GM19438 (cell line): ENCODE data around the gene CENATAC.
"Not testable (repeated sequence)": the region's sequence is repeated elsewhere in the genome, so short reads cannot be mapped to it uniquely, and the experiment has no call there.

Experiments
- ATAC-seq: cut with Tn5 transposase; IDR thresholded peaks from one replicate; pipeline ENCODE4 v1.9.1; 2021; ENCODE audit warnings: low read depth; ENCODE audit not compliant: unreplicated experiment

CENATAC gene

DNA sequence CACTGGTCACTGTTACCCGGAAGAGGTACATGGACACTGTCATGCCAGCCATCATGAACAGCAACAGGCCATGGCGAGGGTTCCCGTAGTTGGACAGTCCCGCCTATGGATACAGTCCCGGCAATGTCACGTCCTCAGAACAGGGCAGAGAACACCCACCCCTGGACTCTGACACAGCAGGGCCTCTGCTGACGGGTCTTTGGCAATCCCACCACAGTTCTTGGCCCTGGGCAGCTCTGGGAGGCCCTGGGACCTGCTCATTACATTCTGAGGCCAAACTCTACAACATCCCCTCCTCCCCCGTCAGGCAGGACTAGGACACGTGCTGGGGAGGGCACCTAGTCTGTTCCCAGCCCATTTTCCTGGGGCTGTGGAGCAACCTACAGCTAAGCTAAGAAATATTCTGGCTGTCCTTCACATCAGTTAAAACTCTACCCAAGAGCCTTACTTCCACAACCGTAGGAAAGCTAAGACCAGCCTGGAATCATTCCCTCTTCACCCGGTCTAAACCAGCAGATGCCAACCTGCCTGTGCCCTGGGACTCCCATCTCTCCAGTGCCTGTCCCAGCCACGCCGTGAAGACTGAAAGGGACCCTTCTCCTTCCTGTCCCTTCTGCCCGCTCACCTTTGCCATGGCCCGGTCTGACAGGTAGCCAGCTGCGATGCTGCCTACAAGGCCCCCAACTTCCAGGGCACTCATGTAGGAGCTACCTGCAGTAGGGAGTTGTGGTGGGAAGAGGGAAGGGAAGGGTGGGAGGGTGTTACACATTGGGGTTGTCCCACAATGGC is 28.2 kb downstream of the CENATAC start:
- no peak for ATAC-seq

DNA sequence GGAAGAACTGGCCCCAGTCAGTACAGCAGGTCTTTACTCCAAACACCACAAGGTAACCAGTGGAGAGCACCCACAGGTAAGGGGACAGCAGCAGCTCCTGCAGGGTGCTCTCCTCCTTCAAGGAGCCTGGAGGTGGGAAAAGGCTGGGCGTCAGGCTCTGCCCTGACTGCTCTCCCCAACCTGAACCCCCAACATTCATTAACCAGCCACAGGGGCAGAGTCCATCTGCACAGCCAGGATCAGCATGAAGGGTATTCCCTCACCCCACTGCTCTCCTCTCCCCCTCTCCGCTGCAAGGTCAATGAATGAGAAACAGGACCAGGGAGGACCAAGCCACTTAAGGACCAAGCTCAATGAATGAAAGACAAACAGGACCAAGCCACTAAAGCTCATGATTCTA is 29.0 kb downstream of the CENATAC start:
- ATAC-seq, result no peak

DNA sequence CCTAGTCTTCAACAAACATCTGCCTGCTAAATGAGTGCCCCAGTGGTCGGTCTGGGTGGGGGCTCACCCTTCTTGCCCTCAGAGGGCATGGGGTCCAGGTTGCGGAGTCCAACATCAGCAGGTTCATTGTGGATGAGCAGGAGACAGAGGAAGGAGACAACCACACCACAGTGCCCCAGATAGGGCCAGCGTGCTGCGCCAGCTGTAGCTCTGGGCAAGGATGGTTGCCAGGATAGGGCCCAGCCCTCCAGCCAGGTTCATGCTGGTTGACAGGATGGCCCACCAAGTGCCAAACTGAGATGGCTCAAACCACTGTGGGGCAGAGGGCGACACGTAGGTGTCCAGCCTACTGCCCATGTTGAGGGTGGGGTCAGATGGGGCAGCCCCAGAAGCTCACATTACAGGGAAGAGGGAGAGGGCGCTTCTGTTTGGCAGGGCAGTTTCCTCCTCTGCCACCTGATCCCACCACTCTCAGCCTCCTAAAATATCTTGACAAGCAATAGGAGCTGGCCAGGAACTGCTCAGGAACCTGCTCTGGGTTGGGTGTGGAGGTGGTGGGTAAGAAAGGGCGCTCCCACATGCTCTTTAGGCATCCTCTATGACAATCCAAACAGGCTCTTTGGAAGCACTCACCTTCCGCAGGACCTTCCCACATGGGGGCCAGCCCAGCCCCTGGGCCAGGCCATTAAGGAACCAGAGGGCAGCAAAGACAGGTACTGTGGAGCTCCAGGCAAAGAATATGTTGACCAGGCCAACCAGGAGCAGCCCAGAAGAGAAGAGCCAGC is 29.8 kb downstream of the CENATAC start:
- no peak for ATAC-seq

DNA sequence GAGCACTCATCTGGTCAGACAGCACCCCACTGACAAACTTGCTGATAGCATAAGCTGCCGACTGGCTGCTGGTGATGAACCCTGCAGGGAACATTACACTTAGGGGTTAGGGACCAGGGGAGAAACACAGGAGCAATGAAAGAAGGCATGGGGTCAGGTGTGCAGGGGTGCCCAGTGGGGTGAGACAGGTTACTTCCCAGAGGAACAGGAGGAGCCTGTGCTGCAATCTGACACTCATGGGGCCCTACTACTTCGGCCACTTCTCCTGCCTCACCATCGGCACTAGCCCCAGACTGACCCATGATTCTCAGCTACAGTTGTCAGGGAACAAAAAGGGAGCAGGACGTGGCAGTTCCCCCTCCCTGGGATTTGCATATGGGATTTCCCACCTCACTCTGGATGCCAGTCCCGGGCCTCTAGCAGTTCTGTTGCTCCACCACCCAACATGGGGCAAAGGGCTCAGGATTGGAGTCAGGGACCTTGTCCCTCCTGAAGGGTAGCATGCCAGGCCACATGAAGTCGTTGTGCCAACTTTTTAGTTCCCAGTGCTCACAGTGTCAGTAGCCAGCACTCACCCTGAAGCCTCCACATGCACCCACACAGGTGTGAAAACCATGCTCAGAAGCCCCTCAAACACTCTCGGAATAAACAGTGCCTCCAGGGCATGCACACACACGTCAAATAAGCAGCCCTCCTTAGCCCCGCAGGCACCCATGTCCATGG is 30.6 kb downstream of the CENATAC start:
- ATAC-seq, result no peak

DNA sequence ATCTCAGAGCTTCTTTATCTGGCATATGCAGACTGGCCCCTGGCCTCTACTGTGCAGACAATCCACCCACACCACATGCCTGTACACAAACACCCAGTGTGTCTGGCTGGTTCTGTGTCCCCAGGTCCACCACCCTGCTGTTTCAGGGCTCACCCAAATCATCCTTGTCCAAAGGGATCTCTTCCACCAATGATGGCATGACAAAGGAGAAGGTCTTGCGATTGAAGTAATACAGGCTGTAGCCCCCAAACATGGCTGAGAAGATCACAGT is 31.1 kb downstream of the CENATAC start:
- no peak for ATAC-seq

DNA sequence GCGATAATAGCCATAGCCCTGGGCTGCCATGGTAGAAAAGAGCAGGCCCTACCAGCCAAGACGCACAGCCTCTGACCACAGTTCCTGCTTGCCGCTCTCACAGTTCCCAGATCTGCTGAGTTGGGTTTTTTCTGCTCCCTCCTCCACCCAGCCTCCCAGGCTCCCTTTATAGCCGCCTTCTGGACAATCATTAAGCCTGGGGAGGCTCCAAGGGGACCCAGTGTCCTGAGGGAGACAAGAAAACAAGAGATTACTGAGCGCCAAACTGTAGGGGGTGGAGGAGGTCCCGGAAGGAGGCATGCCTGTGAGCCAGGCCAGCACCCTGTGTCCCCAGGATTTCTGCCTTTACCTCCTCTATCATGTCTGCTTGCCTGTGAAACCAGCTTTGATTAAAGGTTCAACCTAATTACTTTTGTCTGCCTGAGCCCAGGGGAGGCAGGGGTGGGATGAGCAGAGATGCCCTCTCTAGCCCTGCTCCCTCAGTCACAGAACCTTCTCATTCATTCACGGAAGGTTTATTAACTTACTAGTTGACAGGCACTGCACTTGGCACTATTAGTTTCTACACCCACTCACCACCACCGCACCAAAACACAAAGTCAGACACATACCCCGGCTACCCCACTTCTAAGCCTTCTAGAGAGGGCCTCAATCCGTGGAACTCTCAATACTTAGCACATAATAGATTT is 31.5 kb downstream of the CENATAC start:
- peak; percentile 6 for ATAC-seq

DNA sequence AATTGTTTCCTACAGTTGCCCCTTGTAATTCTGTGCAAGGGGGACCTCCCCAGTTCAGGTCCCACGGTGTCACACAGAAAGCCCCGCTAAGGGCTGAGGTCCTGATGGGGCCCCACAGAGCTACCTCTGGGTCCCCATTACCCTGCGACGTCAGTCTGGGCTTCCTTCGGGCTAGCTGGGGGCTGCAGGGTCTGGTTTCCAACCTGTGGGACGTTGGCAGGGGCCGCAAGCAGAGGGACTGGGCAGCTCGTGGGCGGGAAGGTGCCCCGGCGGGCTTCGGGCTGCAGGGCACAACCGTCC is 32.0 kb downstream of the CENATAC start:
- peak; percentile 18 for ATAC-seq

DNA sequence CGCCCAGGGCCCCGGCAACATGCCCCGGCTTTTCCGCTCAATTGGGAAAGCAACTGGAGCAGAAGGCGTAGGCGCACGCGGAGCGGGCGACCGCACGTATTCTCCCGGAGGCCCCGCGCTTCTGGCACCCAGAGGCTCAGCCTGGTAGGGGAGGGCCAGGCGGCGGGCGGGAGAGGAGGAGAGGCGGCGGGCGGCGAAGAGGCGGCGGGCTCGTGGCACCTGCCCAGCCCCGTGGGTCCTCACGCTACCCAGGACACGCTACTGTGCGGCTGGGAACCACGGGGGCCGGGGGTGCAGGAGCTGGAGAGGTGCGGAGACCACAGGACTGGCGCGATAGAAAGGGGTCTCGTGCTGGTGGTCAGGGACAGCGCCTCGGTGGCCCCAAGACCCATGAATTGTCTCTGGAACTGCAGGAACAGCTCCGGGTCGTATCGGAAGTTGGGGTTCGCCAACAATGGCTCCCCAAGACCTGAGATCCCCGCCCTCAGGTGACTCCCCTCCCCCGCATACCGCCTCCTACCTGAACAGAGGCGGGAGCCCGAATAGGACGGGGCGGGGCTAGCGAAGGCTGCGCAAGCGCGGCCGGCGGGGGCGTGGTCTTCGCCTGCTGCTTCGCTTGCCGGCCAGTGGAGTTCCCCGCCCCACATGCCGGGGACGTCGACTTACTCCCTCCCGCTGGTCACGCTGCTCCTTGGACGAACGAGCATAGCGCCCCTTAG is 32.5 kb downstream of the CENATAC start, which contains the start of gene SLC37A4:
TSS of gene SLC37A4 (minus strand) at position 549 of the 719 bp plus-strand sequence.
- peak; percentile 73 for ATAC-seq

DNA sequence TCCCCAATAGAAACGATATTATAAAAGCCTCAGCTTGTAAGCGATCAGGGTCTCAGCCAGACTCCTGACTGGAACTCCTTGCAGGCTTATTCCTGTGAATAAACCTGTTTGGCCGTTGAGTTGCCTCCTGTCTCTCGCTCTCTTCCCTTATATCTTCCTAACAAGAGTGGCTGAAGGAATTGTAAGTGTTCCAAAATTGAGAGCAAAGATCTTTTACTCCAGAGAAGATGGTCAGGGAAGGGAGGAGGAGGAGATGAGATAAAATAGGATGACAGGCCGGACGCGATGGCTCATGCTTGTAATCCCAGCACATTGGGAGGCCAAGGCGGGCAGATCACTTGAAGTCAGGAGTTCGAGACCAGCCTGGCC is 34.0 kb downstream of the CENATAC start:
- ATAC-seq, result no peak

DNA sequence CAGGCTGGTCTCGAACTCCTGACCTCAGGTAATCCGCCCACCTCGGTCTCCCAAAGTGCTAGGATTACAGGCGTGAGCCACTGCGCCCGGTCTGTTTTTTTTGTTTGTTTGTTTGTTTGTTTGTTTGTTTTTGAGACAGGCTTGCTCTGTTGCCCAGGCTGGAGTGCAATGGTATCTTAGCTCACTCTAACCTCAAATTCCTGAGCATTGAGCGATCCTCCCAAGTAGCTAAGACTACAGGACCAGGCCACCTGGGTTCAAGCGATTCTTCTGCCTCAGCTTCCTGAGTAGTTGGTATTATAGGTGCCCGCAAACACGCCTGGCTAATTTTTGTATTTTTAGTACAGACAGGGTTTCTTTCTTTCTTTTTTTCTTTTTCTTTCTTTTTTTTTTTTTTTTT is 35.5 kb downstream of the CENATAC start:
- ATAC-seq, result not testable (repeated sequence)

DNA sequence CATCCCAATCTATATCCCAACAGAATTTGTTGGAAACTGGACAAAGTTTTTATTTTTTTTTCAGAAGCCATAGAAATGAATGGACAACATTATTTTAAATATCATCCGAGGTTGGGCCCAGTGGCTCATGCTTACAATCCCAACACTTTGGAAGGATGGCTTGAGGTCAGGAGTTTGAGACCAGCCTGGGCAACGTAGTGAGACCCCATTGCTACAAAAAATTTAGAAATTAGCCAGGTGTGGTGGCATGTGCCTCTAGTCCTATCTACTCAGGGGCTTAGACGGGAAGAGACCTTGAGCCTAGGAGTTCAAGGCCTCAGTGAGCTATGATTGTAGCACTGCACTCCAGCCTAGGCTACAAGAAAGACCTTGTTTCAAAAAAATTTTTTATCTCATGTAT is 36.9 kb downstream of the CENATAC start:
- ATAC-seq, result no peak

DNA sequence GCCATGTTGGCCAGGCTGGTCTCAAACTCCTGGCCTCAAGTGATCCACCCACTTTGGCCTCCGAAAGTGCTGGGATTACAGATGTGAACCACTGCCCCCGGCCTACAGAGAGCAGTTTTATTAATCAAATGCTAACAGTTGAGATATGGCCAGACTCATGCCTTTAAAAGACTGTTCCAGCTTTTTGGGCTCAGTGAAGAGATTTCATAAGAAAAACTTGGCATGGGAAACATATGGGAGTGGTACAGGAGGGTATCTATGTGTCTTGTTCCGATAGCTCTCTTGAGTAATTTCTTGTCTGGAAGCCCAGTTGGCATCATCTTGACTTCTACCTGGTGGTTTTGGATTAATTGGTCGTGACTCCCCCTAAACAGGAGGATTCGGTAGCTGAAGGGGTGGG is 40.9 kb downstream of the CENATAC start:
- no peak for ATAC-seq

DNA sequence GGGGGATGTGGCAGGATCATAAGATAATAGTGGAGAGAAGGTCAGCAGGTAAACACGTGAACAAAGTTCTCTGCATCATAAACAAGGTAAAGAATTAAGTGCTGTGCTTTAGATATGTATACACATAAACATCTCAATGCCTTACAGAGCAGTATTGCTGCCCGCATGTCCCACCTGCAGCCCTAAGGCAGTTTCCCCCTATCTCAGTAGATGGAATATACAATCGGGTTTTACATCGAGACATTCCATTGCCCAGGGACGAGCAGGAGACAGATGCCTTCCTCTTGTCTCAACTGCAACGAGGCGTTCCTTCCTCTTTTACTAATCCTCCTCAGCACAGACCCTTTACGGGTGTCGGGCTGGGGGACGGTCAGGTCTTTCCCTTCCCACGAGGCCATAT is 41.5 kb downstream of the CENATAC start:
- not testable (repeated sequence) for ATAC-seq

DNA sequence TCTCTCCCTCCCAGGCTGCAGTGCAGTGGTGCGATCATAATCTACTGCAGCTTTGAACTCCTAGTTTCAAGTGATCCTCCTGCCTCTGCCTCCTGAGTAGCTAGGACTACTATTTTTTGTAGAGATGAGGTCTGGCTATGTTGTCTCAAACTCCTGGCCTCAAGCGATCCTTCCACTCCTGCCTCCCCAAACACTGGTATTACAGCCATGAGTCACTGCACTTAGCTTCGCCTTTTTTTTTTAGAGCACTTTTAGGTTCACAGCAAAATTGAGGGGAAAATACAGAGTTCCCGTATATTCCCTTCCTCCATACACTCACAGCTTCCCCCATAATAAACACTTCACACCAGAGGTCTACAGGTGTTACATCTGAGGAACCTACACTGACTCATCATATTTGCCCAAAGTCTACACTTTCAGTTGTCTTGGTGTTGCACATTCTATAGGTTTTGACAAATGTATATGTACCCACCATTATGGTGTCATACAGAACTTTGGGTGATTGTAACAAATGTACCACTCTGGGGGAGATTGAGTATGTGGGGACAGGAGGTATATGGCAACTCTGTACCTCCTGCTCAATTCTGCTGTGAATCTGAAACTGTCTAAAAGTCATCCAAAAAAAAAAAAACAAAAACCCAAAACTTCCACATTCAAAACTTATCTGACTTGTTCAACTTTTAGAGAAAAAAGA is 44.0 kb downstream of the CENATAC start:
- ATAC-seq, result no peak

DNA sequence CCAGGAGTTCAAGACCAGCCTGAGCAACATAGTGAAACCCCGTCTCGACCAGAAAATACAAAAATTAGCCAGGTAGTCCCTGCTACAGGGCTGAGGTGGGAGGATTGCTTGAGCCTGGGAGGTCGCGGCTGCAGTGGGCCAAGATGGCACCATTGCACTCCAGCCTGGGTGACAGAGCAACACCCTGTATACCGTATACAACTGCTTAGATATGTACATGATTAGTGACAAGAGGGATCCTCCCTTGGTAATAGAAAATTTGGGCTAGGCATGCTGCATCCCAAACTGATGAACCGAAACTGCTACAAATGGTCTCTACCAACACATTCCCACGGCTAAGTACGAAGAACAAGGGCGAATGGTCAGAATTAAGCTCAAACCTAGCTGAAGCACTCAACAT is 45.0 kb downstream of the CENATAC start:
- no peak for ATAC-seq

DNA sequence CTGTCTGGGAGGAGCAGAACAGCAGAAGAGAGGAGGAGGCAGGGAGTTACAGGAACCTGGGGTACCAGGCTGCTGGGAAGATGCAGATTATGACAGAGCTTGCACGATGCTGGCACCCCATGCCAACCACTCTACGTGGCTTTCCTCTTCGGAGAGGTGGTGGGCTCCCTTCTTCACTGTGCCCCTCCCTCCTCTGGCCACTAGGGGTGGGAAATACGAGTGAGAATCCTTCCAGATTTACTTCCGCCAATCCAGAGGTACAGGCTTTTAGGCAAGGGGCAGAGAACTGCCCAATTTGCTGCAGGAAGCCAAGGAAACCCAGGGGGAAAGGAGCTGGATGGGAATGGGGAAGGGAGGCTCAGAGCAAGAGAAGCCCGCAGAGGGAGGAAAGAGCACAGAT is 46.8 kb downstream of the CENATAC start:
- no peak for ATAC-seq

DNA sequence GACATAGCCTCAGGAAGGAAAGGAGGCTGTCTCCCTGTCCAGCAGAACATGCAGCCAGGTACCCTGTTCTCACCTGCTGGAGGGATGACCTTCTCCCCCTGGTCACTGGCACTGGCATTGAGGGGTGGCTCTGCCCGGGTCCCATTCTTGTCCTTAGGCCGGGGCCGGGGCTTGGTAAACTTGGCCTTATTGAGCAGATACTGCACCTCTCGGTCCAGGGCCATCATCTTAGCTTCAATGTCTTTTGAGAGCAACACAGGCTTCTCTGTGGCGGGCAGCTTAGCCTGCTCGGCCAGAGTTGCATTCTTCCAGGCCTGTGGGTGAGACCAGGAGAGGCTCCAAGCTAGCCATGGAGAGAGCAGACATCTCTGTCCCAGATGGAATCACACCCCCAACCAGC is 48.6 kb downstream of the CENATAC start:
- no peak for ATAC-seq

DNA sequence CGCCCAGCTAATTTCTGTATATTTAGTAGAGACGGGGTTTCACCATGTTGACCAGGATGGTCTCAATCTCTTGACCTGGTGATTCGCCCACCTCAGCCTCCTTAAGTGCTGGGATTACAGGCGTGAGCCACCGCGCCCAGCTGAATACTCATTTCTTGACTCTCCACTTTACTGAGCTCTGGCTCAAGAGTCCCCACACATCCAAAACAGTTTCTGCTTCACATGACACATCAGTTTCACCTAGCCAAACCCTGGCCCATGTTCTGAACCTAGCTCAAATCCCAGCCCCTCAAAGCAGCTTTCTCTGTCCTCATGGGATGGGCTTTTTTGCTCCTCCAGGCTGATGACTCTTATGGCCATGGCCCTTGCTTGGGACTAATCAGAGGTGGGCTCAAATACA is 49.3 kb downstream of the CENATAC start:
- ATAC-seq, result no peak

DNA sequence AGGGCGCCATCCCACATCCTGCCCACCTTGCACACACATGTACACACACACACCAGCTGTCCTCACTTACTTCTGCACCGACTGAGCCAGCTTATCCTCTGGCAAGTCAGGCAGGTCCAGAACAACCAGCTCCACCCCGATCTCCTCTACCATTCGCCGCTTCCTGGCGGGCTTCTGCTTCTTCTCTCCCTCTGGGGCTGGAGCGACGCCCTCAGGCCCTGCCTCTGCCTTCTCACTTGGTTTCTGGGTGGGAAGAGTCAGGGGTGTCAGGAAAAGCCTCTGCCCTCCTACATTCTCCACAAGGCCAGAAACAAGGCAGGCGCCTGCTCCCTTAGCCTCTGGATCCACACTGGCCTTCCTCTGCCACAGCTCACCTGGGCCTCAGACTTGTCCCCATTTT is 50.7 kb downstream of the CENATAC start:
- no peak for ATAC-seq

DNA sequence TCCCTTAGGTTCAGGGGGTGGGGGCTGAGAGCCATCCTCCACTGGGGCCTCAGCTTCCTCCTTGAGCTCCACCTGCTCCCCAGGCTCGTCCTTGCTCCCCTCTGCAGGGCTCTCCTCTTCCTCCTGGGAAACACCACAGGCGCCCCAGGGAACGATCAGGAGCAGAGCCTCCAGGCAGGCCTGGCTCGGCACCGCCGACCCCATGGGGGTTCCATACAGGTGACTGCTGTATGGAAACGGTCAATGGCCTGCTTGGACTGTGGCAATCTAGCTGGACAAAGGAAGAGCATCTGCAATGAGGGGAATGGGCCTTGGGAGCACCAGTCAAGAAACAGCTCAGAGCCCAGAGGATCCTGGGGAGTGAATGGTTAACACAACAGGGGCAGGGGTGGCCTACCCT is 51.1 kb downstream of the CENATAC start:
- ATAC-seq, result no peak
